Naive B cell (primary cell): ENCODE results near the gene SRP68. TPM values are rescaled to one million over a fixed set of nuclear protein-coding genes. Genes with fewer than 3 reads are reported as not detected.

Source experiments
- ATAC-seq, 2 donors: fragments of 150-1000 bp; cut with Tn5 transposase; 2 replicates each; pipeline ENCODE4 v1.10.0; 2021; ENCODE audit warnings: low read depth in 2 of 2, mild to moderate bottlenecking in 2 of 2, moderate library complexity in 2 of 2
- DNase-seq: peaks from one replicate; pipeline ENCODE4 v3.0.0; 2022
- H3K27ac Mint-ChIP-seq, 6 donors: one replicate each; pipeline ENCODE4 v1.8.0; 2020 to 2022; ENCODE audit warnings: mild to moderate bottlenecking in 6 of 6, mixed read lengths in 6 of 6, moderate library complexity in 5 of 6, inconsistent platforms in 2 of 6
- H3K27me3 Mint-ChIP-seq, 3 donors: one replicate each; pipeline ENCODE4 v1.8.0; 2021 to 2022; ENCODE audit warnings: mixed read lengths in 3 of 3, mild to moderate bottlenecking in 1 of 3
- H3K36me3 Mint-ChIP-seq, 2 donors: one replicate each; pipeline ENCODE4 v1.8.0; 2020 to 2022; ENCODE audit warnings: mixed read lengths in 2 of 2, inconsistent platforms in 1 of 2, mild to moderate bottlenecking in 1 of 2
- H3K4me1 Mint-ChIP-seq, 3 donors: one replicate each; pipeline ENCODE4 v1.8.0; 2020 to 2022; ENCODE audit warnings: mixed read lengths in 3 of 3, inconsistent platforms in 1 of 3, mild to moderate bottlenecking in 1 of 3, moderate library complexity in 1 of 3
- H3K4me3 Mint-ChIP-seq, 8 donors: one replicate each; pipeline ENCODE4 v1.8.0; 2020 to 2022; ENCODE audit warnings: mild to moderate bottlenecking in 8 of 8, mixed read lengths in 8 of 8, moderate library complexity in 8 of 8, inconsistent platforms in 2 of 8
- H3K9me3 Mint-ChIP-seq, 7 donors: one replicate each; pipeline ENCODE4 v1.8.0; 2020 to 2022; ENCODE audit warnings: mixed read lengths in 7 of 7, mild to moderate bottlenecking in 5 of 7, inconsistent platforms in 2 of 7, moderate library complexity in 1 of 7
- polyA plus RNA-seq, 6 donors: library from polyadenylated mRNA; unstranded; fragments of 300-500 nt; fragmentation: Illumina TruSeq; gene quantifications; one replicate each; pipeline ENCODE4 v1.2.3, GENCODE V29; 2021; ENCODE audit warnings: low read depth in 6 of 6

Gene SRP68
- polyA plus RNA-seq, 6 donors from 2014 or later: 31.4 to 68.1 (median 53.0) TPM

DNA sequence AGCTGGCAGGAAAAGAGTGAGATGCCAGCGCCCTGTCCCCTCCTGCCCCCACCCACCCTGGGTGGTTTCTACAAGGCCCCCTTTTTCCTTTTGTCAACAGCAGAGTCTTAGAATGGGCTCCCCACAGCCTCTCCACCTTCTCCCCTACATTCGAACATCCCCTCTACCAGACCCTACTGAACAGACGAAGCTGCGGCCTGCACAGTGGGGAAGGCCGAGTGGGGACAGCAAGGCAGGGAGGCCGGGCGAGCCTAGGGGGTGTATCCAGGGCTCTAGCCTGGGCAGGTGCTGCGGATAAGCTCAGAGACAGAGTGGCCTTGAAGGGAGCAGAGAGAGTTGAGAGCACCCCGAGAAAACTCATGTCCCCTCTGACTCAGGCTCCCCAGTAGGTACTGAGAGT, 14.1 kb upstream of the SRP68 start:
- no peaks in the 10 kb centered on the region for H3K9me3 Mint-ChIP-seq
- H3K36me3 Mint-ChIP-seq: peaks cover 0 to 28% of the 10 kb centered on the region in 2 donors
- no peaks in the 10 kb centered on the region for H3K27me3 Mint-ChIP-seq
- H3K4me3 Mint-ChIP-seq: no peak overlapping the region
- ATAC-seq (no peak), DNase-seq (no peak)
- peaks cover 0 to 3% (median 0%) of the 10 kb centered on the region in 3 donors for H3K4me1 Mint-ChIP-seq
- H3K27ac Mint-ChIP-seq: peak overlapping the region in 1 of 6 donors; percentile 47

DNA sequence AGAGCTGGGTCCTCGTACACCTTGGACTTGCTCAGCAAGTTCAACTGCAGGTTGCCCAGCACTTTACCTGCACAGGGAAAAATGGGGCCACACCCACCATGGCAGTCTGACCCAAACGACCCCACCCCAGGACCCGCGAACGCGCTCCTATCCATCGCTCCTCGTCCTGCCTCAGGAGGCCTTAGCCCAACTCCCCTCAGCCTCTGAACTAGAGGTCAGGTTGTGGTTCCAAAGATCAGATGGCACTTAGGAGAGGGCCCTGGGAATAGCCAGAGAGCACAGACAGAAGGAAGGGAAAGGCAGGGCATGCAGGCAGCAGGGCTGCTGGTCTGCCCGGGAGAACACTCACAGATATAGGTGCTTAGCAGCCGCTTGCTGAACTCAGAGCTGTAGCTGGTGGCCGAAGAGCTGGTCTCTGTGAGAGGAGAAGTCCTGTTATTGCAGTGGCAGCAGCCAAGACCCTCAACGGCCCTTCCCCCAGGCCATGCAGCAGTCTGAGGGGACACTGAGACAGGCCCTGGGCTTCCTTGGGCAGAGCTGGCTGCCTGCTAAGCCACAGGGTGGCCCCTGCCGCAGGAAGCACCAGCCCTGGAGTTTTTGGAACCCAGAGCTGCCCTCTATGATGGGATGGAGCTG, 13.5 kb upstream of the SRP68 start:
- H3K36me3 Mint-ChIP-seq: peaks cover 0 to 23% of the 10 kb centered on the region in 2 donors
- DNase-seq (no peak), ATAC-seq (no peak)
- H3K4me3 Mint-ChIP-seq: no peak overlapping the region
- H3K27me3 Mint-ChIP-seq: no peaks in the 10 kb centered on the region
- H3K4me1 Mint-ChIP-seq: peaks cover 0 to 3% (median 0%) of the 10 kb centered on the region in 3 donors
- no peaks in the 10 kb centered on the region for H3K9me3 Mint-ChIP-seq
- peak overlapping the region in 2 of 6 donors; percentile 27 to 47 for H3K27ac Mint-ChIP-seq

DNA sequence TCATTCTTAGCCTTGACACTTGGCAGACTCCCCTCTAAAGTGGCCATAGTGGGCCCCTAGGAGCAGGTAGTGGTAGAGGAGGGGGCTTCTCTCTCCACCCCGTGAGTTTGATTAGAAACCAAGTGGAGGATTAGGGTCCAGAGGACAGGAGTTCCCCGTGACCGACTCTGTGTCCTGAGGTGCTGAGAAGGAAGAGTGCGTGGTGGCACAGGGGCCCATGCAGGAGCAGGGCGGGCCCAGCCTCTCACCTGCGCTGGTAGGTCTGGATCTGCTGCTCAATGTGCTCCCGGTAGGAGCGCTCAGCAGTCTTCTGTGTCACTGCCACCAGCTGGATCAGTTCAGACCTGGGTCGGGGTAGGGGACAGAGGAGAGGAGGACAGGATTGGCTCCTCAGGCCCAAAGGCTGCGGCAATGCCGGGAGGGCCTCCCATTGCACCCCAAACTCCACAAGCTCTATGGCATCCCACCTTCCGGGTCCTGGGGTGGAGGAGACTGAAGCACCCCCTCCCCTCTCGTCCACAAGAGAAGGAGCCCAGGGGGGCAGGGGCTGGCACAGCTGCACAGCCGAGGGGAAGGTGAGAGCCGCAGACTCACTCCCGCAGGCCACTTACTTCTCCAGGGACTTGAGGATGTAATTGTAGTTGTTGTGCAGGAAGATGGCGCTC, 12.9 kb upstream of the SRP68 start:
- ATAC-seq (no peak), DNase-seq (no peak)
- no peaks in the 10 kb centered on the region for H3K9me3 Mint-ChIP-seq
- H3K4me1 Mint-ChIP-seq: peaks cover 0 to 3% (median 0%) of the 10 kb centered on the region in 3 donors
- no peak overlapping the region for H3K4me3 Mint-ChIP-seq
- H3K27me3 Mint-ChIP-seq: no peaks in the 10 kb centered on the region
- peaks cover 0 to 20% of the 10 kb centered on the region in 2 donors for H3K36me3 Mint-ChIP-seq
- peak overlapping the region in 1 of 6 donors; percentile 62 for H3K27ac Mint-ChIP-seq

DNA sequence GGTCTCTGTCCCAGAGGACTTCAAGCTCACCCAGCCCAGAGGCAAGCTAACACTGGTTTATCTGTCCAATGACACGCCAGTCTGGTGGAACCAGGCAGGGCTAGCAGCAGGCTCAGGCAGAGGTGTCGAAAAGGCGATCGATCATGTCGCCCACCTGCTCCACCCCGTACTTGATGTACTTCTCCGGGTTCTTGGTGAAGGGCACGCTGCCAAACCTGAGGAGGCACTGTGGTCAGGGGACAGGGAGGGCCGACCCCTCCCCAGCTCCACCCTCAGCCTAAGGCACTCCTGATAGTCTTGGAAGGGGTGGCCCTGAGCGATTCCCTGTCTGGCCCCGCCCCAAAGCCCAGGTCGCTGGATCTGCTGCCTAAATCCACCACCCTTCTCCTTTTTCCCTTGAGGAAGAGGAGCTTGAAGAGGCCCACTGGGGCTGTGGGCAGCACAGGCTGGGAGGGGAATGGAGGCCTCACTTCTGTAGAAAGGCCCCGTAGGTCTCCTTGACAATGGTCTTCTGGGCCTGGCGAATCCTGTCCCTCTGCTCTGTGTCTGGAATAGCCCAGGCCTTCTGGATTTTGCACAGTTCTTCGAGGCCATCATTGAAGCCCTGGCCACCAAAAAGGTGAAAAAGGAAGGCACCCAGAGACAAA, 11.3 kb upstream of the SRP68 start:
- Mint-ChIP-seq H3K27ac (peak overlapping the region in 1 of 6 donors; percentile 7), H3K9me3 (no peaks in the 10 kb centered on the region), H3K27me3 (peaks cover 3 to 6% (median 5%) of the 10 kb centered on the region in 3 donors), H3K4me3 (peak overlapping the region in 1 of 8 donors; percentile 12), H3K4me1 (peaks cover 0 to 3% (median 2%) of the 10 kb centered on the region in 3 donors), H3K36me3 (peaks cover 0 to 14% of the 10 kb centered on the region in 2 donors)
- ATAC-seq: no peak
- no peak for DNase-seq

DNA sequence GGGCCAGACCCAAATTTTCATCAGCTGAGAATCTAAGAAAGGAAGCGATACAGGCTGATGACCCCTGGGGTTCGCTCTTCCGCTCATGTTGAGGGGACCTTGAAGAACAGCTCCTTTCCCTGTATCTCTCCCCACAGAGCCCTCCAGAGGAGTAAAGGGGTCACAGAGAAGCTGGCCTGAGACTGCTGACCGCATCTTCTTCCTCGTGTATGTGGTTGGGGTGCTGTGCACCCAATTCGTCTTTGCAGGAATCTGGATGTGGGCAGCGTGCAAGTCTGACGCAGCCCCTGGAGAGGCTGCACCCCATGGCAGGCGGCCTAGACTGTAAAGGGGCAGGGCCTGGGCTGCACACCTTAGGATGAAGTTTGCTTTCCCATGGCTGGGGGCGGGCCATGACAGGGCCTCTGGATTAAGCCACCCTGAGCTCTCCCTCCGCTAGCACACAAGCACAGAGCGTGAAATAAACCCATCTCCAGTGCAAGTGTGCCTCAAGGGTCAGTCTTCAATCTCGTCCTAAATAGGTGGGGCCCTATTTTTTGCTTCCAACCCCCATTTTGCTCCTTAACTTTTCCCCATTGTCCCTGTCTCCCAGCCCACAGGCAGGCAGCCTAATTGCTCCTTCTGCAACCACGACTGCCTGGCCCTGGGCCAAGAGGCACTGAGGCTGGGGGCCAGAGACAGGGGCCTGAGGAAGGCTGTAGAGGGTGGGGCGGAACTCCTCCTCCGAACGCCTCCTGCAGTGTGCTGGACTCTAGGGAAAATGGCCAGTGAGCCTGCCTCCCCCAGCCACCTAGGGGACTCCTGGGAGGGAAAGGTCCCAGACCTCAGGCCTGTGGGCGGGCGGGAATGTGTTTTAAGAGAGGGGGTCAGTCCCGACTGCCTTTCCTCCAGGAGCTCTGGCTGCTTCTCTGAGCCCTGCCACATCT, 10.3 kb upstream of the SRP68 start:
- Mint-ChIP-seq H3K27ac (peak overlapping the region in 5 of 6 donors; percentile 49 to 87 (median 81)), H3K9me3 (no peaks in the 10 kb centered on the region), H3K4me3 (no peak overlapping the region), H3K27me3 (peaks cover 11 to 12% (median 11%) of the 10 kb centered on the region in 3 donors), H3K36me3 (peaks cover 0 to 14% of the 10 kb centered on the region in 2 donors), H3K4me1 (peaks cover 0 to 7% (median 4%) of the 10 kb centered on the region in 3 donors)
- DNase-seq: no peak
- ATAC-seq: no peak

DNA sequence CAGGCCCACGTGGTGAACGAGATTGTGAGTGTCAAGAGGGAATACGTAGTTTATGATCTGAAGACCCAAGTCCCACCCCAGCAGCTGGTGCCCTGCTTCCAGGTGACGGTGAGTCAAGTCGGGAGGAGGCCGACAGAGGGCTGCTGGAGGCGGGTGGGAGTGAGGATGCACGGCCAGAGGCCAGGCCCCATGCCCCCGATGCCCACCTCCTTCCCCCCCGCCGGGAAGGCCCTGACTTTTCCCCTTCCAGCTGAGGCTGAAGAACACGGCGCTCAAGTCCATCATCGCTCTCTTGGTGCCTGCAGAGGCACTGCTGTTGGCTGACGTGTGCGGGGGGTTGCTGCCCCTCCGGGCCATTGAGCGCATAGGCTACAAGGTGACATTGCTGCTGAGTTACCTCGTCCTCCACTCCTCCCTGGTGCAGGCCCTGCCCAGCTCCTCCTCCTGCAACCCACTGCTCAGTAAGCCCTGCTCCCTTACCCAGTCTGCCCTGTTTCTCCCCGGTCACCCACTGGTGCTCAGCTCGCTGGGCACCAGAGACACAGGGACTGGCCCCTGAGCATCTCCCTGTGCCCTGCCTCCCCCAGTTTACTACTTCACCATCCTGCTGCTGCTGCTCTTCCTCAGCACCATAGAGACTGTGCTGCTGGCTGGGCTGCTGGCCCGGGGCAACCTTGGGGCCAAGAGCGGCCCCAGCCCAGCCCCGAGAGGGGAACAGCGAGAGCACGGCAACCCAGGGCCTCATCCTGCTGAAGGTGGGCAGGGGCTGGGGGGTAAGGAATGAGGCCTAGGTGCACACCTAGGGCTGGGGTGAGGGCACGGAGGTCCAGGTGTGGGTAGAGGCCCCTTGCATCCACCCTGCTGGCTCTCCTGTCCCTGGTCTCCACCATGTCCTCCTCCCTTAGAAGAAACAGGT, 9.2 kb upstream of the SRP68 start:
- H3K27ac Mint-ChIP-seq: peak overlapping the region in 2 of 6 donors; percentile 76 to 85
- H3K9me3 Mint-ChIP-seq: peaks cover 0 to 1% (median 0%) of the 10 kb centered on the region in 7 donors
- ATAC-seq (no peak), DNase-seq (no peak)
- peaks cover 21 to 22% (median 22%) of the 10 kb centered on the region in 3 donors for H3K27me3 Mint-ChIP-seq
- peaks cover 0 to 11% of the 10 kb centered on the region in 2 donors for H3K36me3 Mint-ChIP-seq
- H3K4me3 Mint-ChIP-seq: no peak overlapping the region
- peaks cover 10 to 17% (median 10%) of the 10 kb centered on the region in 3 donors for H3K4me1 Mint-ChIP-seq

DNA sequence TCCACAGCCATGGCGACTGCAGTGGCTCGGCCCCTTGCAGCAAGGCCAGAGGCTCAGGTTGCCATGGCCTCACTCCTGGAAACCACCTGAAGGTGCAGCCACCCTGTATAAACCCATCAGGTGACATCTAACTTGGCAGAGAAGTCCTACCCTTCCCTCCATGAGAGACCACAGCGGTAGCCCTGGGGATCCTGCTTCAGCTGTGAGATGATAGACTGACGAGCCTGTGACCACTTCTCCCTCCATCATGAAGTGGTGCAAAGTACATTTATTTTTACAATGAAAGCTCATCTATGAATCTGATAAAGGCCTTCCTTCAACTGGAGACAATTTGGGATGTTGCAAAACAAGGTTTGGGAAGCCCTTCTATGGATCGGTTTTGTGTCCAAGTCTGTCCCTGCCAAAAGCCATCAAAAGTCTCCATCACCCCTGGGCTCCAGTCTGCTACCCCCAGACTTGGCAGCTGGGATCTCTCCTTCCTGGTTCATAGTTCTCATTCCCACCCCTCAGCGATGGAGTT, 8.5 kb upstream of the SRP68 start:
- Mint-ChIP-seq H3K4me3 (no peak overlapping the region), H3K36me3 (peaks cover 0 to 8% of the 10 kb centered on the region in 2 donors), H3K9me3 (peaks cover 0 to 1% (median 0%) of the 10 kb centered on the region in 7 donors), H3K27ac (peak overlapping the region in 2 of 6 donors; percentile 14 to 85), H3K27me3 (peaks cover 25 to 29% (median 29%) of the 10 kb centered on the region in 3 donors), H3K4me1 (peaks cover 16 to 25% (median 17%) of the 10 kb centered on the region in 3 donors)
- ATAC-seq: no peak
- no peak for DNase-seq

DNA sequence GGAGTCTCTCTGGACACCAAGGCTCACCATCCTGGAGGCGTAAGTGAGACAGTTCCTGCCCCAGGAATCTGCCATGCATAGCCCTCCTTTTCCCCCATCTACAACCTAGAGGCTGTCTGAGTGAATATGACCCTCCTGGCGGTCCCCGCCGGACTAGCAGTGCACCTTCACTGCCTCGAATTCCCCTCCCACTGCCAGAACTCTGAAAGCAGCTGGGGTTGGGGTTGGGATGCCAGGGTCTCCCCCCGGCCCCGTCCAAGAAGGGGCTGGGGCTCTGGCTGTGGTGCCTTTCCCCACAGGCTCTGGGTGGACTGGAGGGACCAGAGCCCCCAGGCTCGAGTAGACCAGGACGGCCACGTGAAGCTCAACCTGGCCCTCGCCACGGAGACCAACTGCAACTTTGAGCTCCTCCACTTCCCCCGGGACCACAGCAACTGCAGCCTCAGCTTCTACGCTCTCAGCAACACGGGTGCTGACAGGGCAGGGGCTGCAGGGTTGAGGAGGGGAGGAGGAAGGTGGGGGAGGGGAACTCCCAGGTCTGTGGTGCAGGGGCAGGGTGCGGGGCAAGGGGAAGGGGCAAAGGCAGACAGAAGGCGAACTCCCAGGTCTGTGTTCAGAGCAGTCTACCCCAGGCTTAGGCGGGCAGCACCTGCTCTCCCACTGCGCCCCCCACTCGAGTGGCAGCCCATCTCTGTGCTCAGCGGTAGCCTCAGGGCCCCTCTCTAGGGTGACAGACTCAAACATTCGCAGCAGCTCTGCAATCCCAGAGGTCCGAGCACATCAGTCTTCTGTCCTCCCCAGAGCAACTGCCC, 7.8 kb upstream of the SRP68 start:
- DNase-seq: no peak
- peak overlapping the region in 4 of 6 donors; percentile 14 to 85 (median 52) for H3K27ac Mint-ChIP-seq
- peaks cover 31 to 36% (median 34%) of the 10 kb centered on the region in 3 donors for H3K27me3 Mint-ChIP-seq
- ATAC-seq: no peak
- peaks cover 0 to 11% of the 10 kb centered on the region in 2 donors for H3K36me3 Mint-ChIP-seq
- peaks cover 23 to 31% (median 23%) of the 10 kb centered on the region in 3 donors for H3K4me1 Mint-ChIP-seq
- no peak overlapping the region for H3K4me3 Mint-ChIP-seq
- H3K9me3 Mint-ChIP-seq: peaks cover 0 to 2% (median 0%) of the 10 kb centered on the region in 7 donors

DNA sequence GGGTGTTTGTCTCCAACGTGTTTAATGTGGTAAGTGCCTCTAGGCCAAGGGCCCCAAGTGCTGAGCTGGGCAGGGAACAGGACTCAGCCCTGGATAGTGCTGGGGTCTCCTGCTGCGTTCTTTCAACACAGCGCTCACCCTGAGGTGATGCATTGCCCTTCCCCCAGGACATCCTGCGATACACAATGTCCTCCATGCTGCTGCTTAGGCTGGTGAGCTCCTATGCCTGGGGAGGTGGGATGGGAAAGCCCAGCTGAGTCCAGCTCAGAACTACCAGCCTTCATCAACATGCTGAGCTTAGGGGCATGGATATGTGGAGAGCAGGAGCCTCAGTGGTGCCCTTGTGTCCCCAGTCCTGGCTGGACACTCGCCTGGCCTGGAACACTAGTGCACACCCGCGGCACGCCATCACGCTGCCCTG, 7.2 kb upstream of the SRP68 start:
- DNase-seq (no peak), ATAC-seq (no peak)
- Mint-ChIP-seq H3K27me3 (peaks cover 37 to 42% (median 39%) of the 10 kb centered on the region in 3 donors), H3K4me1 (peaks cover 28 to 37% (median 29%) of the 10 kb centered on the region in 3 donors), H3K9me3 (peaks cover 0 to 2% (median 0%) of the 10 kb centered on the region in 7 donors), H3K27ac (peak overlapping the region in 2 of 6 donors; percentile 85 to 87), H3K4me3 (no peak overlapping the region), H3K36me3 (peaks cover 0 to 12% of the 10 kb centered on the region in 2 donors)

DNA sequence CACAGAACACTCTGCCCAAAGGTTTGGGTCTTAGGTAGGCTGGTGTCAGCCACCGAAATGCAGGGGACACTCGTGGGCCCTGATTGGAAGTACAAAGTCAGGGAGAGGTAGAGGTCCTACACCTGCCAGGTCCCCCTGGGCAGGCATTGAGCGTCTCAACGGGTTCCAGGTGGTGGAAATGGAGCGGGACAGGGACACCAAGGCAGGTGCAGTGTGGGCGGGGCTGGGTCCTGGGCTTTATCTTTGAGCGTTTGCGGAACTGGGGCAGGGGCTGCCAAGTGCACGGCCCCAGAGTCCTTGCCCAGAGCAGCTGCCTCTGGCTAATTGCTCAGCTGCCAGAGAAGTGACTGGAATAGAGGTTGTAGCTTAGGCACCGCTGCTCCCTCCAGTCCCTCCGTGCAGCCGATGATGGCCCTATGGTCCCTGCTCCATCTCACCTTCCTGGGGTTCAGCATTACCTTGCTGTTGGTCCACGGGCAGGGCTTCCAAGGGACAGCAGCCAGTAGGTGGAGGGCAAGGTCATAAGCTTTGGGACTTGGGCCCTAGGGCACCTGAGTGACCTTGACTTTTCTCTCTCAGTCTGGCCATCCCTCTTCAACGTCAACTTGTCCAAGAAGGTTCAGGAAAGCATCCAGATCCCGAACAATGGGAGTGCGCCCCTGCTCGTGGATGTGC, 6.7 kb upstream of the SRP68 start, which contains the start of gene ZACN:
TSS of gene ZACN (plus strand) at position 323 of the 675 bp plus-strand sequence. CDS start at position 406, 83 bp downstream.
- peaks cover 28 to 37% (median 29%) of the 10 kb centered on the region in 3 donors for H3K4me1 Mint-ChIP-seq
- no peak for ATAC-seq
- H3K9me3 Mint-ChIP-seq: peaks cover 0 to 2% (median 0%) of the 10 kb centered on the region in 7 donors
- DNase-seq: no peak
- peaks cover 0 to 9% of the 10 kb centered on the region in 2 donors for H3K36me3 Mint-ChIP-seq
- peak within 1 kb of the TSS; percentile 78 to 94 (median 91) for H3K27ac Mint-ChIP-seq
- peaks cover 38 to 43% (median 39%) of the 10 kb centered on the region in 3 donors for H3K27me3 Mint-ChIP-seq
- peak within 1 kb of the TSS in 3 of 8 donors; percentile 21 to 50 (median 32) for H3K4me3 Mint-ChIP-seq
